Liver (tissue), 9 donors: Measurements from ENCODE around the gene FGFR3. TPM values are rescaled to one million over a fixed set of nuclear protein-coding genes. Genes with fewer than 3 reads are reported as not detected.

ENCODE experiments used
- DNase-seq: peaks from one replicate; pipeline ENCODE4 v3.0.0-alpha.2; 2017; ENCODE audit warnings: low spot score
- H3K27ac ChIP-seq, 2 donors: one replicate each; pipeline ENCODE4 v1.7.0; 2013; ENCODE audit warnings: inconsistent platforms in 2 of 2, low read length in 2 of 2, control low read depth in 1 of 2, low read depth in 1 of 2, mild to moderate bottlenecking in 1 of 2
- H3K27me3 ChIP-seq, 4 donors: one replicate each; pipeline versions ENCODE4 v1.6.1 to v1.7.0; 2013; ENCODE audit warnings: low read length in 3 of 4, inconsistent platforms in 1 of 4, mild to moderate bottlenecking in 1 of 4, moderate library complexity in 1 of 4; ENCODE audit not compliant: control insufficient read depth in 4 of 4, insufficient read depth in 4 of 4
- H3K36me3 ChIP-seq, 4 donors: one replicate each; pipeline versions ENCODE4 v1.6.1 to v1.7.0; 2013; ENCODE audit warnings: low read length in 3 of 4, mild to moderate bottlenecking in 3 of 4, low read depth in 1 of 4, moderate library complexity in 1 of 4; ENCODE audit not compliant: control insufficient read depth in 4 of 4, insufficient read depth in 3 of 4
- H3K4me1 ChIP-seq, 4 donors: one replicate each; pipeline versions ENCODE4 v1.6.1 to v1.7.0; 2013; ENCODE audit warnings: low read length in 3 of 4, mild to moderate bottlenecking in 3 of 4, moderate library complexity in 1 of 4; ENCODE audit not compliant: control insufficient read depth in 4 of 4, insufficient read depth in 4 of 4
- H3K4me3 ChIP-seq, 3 donors: one replicate each; pipeline versions ENCODE4 v1.6.1 to v1.7.0; 2013; ENCODE audit warnings: low read length in 3 of 3, control low read depth in 1 of 3, low read depth in 1 of 3, mild to moderate bottlenecking in 1 of 3
- H3K9ac ChIP-seq, 2 donors: one replicate each; pipeline ENCODE4 v1.7.0; 2013; ENCODE audit warnings: low read length in 2 of 2, mild to moderate bottlenecking in 2 of 2, moderate library complexity in 2 of 2, control low read depth in 1 of 2, low read depth in 1 of 2
- H3K9me3 ChIP-seq, 4 donors: one replicate each; pipeline versions ENCODE4 v1.6.1 to v1.7.0; 2013; ENCODE audit warnings: low read length in 3 of 4; ENCODE audit not compliant: control insufficient read depth in 4 of 4
- EGR1 ChIP-seq, 2 donors: IDR thresholded peaks; 2 replicates each; pipeline ENCODE4 v1.6.1; 2016 to 2018; ENCODE audit warnings: antibody characterized with exemption in 2 of 2, low read depth in 2 of 2
- FOXA2 ChIP-seq: IDR thresholded peaks from 2 replicates; pipeline ENCODE4 v1.6.1; 2016; ENCODE audit warnings: antibody characterized with exemption
- GABPA ChIP-seq, 2 donors: IDR thresholded peaks in 1 of 2; conservative IDR thresholded peaks in 1 of 2; 2 replicates each; pipeline ENCODE4 v1.6.1; 2016; ENCODE audit warnings: antibody characterized with exemption in 2 of 2, mild to moderate bottlenecking in 1 of 2, moderate library complexity in 1 of 2
- HNF4A ChIP-seq, 2 donors: conservative IDR thresholded peaks; 2 replicates each; pipeline ENCODE4 v1.6.1; 2016; ENCODE audit warnings: antibody characterized with exemption in 2 of 2, mild to moderate bottlenecking in 2 of 2
- HNF4G ChIP-seq: IDR thresholded peaks from 2 replicates; pipeline ENCODE4 v1.6.1; 2016; ENCODE audit warnings: antibody characterized with exemption
- JUND ChIP-seq, 2 donors: IDR thresholded peaks; 2 replicates each; pipeline ENCODE4 v1.6.1; 2016; ENCODE audit warnings: antibody characterized with exemption in 2 of 2
- NR2F2 ChIP-seq: IDR thresholded peaks from 2 replicates; pipeline ENCODE4 v1.6.1; 2016; ENCODE audit warnings: antibody characterized with exemption
- REST ChIP-seq: IDR thresholded peaks from 2 replicates; pipeline ENCODE4 v1.6.1; 2016; ENCODE audit warnings: antibody characterized with exemption, mild to moderate bottlenecking
- RXRA ChIP-seq, 2 donors: IDR thresholded peaks; 2 replicates each; pipeline ENCODE4 v1.6.1; 2017 to 2018; ENCODE audit warnings: antibody characterized with exemption in 2 of 2, mild to moderate bottlenecking in 1 of 2
- SP1 ChIP-seq: IDR thresholded peaks from 2 replicates; pipeline ENCODE4 v1.6.1; 2018; ENCODE audit warnings: antibody characterized with exemption, mild to moderate bottlenecking
- TAF1 ChIP-seq: conservative IDR thresholded peaks from 2 replicates; pipeline ENCODE4 v1.6.1; 2016; ENCODE audit warnings: antibody characterized with exemption, mild to moderate bottlenecking
- YY1 ChIP-seq: IDR thresholded peaks from 2 replicates; pipeline ENCODE4 v1.6.1; 2016; ENCODE audit warnings: antibody characterized with exemption, mild to moderate bottlenecking
- WGBS: extraction: QIAGEN DNeasy Blood & Tissue Kit; methylation state at CpG from one replicate; pipeline ENCODE4 v1.1.7; 2013; 5-methylcytosine and 5-hydroxymethylcytosine counted together
- polyA plus RNA-seq, 2 donors: library from polyadenylated mRNA; stranded (reverse) in 1 of 2; unstranded in 1 of 2; fragments of 200-250 nt in 1 of 2; fragments of >200 nt in 1 of 2; fragmentation: Nextera tagmentation in 1 of 2; extraction: Ambion mirVana in 1 of 2; gene quantifications; one replicate each; pipeline versions ENCODE4 v1.2.1 to v1.2.3, GENCODE V29; 2013 to 2015
- total RNA-seq, 2 donors: library from RNA; depleted of rRNA; stranded (reverse); fragments of >200 nt; gene quantifications; one replicate each; pipeline ENCODE4 v1.2.3, GENCODE V29; 2014
- TF ChIP-seq, protein P1 (sequence below): IDR thresholded peaks from 2 replicates; pipeline ENCODE4 v1.6.1; 2016; ENCODE audit warnings: antibody characterized with exemption
- TF ChIP-seq, protein P2 (sequence below): fragments of 150-350 bp; IDR thresholded peaks from 2 replicates; pipeline ENCODE4 v1.5.1; 2017; ENCODE audit warnings: improper control_type of control experiment, low read depth, low read length; ENCODE audit not compliant: missing input control
- donor health status: healthy.
- donor health status: healthy.
- donor health status: healthy.
- donor health status: healthy.
- donor health status: healthy.

Gene FGFR3
- total and polyA plus RNA-seq, 4 donors = 5.6 to 40.0 (median 29.1) TPM

- WGBS = 83% methylated on average over 19 of the region's 19 CpGs
- Histone ChIP-seq H3K4me1 (peaks cover 0 to 5% (median 2%) of the 10 kb centered on the region in 4 donors), H3K36me3 (no peaks in the 10 kb centered on the region), H3K9me3 (no peaks in the 10 kb centered on the region), H3K9ac (no peak overlapping the region), H3K27ac (no peak overlapping the region), H3K4me3 (no peak overlapping the region), H3K27me3 (no peaks in the 10 kb centered on the region)
- TF ChIP-seq NR2F2 (no peak), TAF1 (no peak), YY1 (no peak), REST (no peak), JUND (IDR thresholded peaks at IDR 0.05) (no peak), HNF4A (conservative IDR thresholded peaks at IDR 0.05) (no peak), RXRA (IDR thresholded peaks at IDR 0.05) (no peak), FOXA2 (no peak), HNF4G (no peak), EGR1 (IDR thresholded peaks at IDR 0.05; ENCODE audit: low read depth in 2 of 2) (no peak), GABPA (IDR thresholded peaks at IDR 0.05 in 1 of 2, conservative IDR thresholded peaks at IDR 0.05 in 1 of 2) (no peak), SP1 (no peak)
- TF ChIP-seq, protein P1, sequence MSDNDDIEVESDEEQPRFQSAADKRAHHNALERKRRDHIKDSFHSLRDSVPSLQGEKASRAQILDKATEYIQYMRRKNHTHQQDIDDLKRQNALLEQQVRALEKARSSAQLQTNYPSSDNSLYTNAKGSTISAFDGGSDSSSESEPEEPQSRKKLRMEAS = no peak
- TF ChIP-seq, protein P2, sequence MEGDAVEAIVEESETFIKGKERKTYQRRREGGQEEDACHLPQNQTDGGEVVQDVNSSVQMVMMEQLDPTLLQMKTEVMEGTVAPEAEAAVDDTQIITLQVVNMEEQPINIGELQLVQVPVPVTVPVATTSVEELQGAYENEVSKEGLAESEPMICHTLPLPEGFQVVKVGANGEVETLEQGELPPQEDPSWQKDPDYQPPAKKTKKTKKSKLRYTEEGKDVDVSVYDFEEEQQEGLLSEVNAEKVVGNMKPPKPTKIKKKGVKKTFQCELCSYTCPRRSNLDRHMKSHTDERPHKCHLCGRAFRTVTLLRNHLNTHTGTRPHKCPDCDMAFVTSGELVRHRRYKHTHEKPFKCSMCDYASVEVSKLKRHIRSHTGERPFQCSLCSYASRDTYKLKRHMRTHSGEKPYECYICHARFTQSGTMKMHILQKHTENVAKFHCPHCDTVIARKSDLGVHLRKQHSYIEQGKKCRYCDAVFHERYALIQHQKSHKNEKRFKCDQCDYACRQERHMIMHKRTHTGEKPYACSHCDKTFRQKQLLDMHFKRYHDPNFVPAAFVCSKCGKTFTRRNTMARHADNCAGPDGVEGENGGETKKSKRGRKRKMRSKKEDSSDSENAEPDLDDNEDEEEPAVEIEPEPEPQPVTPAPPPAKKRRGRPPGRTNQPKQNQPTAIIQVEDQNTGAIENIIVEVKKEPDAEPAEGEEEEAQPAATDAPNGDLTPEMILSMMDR = no peak
- DNase-seq = no peak
Observed at GRCh38 chr4:1759170-1759817, 33.8 kb upstream of the FGFR3 start.

DNA sequence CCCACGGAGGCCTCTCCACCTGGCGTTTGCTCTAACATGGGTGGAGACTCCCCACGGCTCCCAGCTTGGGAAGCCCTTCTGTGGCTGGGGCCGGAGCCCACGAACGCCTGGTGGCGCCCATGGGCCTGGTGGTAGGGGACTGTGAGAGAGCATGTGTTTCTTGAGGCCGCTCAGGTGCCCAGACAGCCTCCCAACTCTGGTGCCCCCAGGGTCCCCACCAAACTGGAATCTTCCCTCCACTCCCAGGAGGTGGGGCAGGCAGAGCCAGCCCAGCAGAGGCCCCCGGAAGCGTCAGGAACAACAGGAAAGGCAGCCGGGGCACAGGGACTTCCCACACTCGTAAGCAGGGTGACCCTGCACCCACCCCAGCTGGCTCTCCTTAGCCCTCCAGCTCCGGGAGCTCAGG lies 33.3 kb upstream of the FGFR3 start:
- Histone ChIP-seq H3K27ac (no peak overlapping the region), H3K36me3 (no peaks in the 10 kb centered on the region), H3K9me3 (no peaks in the 10 kb centered on the region), H3K9ac (no peak overlapping the region), H3K27me3 (no peaks in the 10 kb centered on the region), H3K4me1 (peaks cover 0 to 5% (median 2%) of the 10 kb centered on the region in 4 donors), H3K4me3 (no peak overlapping the region)
- no peak for DNase-seq
- WGBS = 72% methylated on average over 13 of the region's 13 CpGs
- TF ChIP-seq NR2F2 = peak; percentile 7
- TF ChIP-seq, protein P2 = no peak
